ENCODE results near the gene EPHB2.

EPHB2 gene

GRCh38 chr1:22855668-22856606 is 145.3 kb downstream of the EPHB2 start:
- Histone ChIP-seq H3K4me3 (replicated peaks; ENCODE audit: low read depth, low read length) (no peak overlapping the region), H3K27me3 (replicated peaks; ENCODE audit: control insufficient read depth, insufficient read depth, low read length) (no peaks in the 10 kb centered on the region; the same call in 1 of the 2 replicates), H3K36me3 (ENCODE audit: control insufficient read depth, insufficient read depth, low read length) (no peaks in the 10 kb centered on the region)
- no peak for DNase-seq (ENCODE audit: extremely low read depth, insufficient read length)
- no peak for TF ChIP-seq CTCF (IDR thresholded peaks at IDR 0.05; ENCODE audit: insufficient read depth, low read length, poor library complexity, severe bottlenecking)

- no peaks in the 10 kb centered on the region; the same call in 1 of the 2 replicates for H3K27me3 ChIP-seq (replicated peaks; ENCODE audit: control insufficient read depth, insufficient read depth, low read length)
- no peak overlapping the region for H3K4me3 ChIP-seq (replicated peaks; ENCODE audit: low read depth, low read length)
- no peak for DNase-seq (ENCODE audit: extremely low read depth, insufficient read length)
- no peak for TF ChIP-seq CTCF (IDR thresholded peaks at IDR 0.05; ENCODE audit: insufficient read depth, low read length, poor library complexity, severe bottlenecking)
- H3K36me3 ChIP-seq (ENCODE audit: control insufficient read depth, insufficient read depth, low read length): no peaks in the 10 kb centered on the region
These were observed 147.0 kb downstream of the EPHB2 start for GRCh38 chr1:22857661-22858060.

GRCh38 chr1:22860414-22860800 is 149.8 kb downstream of the EPHB2 start:
- no peak overlapping the region for H3K4me3 ChIP-seq (replicated peaks; ENCODE audit: low read depth, low read length)
- no peaks in the 10 kb centered on the region; the same call in none of the 2 replicates for H3K27me3 ChIP-seq (replicated peaks; ENCODE audit: control insufficient read depth, insufficient read depth, low read length)
- no peaks in the 10 kb centered on the region for H3K36me3 ChIP-seq (ENCODE audit: control insufficient read depth, insufficient read depth, low read length)
- DNase-seq (ENCODE audit: extremely low read depth, insufficient read length): no peak
- no peak for TF ChIP-seq CTCF (IDR thresholded peaks at IDR 0.05; ENCODE audit: insufficient read depth, low read length, poor library complexity, severe bottlenecking)

- no peaks in the 10 kb centered on the region; the same call in none of the 2 replicates for H3K27me3 ChIP-seq (replicated peaks; ENCODE audit: control insufficient read depth, insufficient read depth, low read length)
- no peak for TF ChIP-seq CTCF (IDR thresholded peaks at IDR 0.05; ENCODE audit: insufficient read depth, low read length, poor library complexity, severe bottlenecking)
- DNase-seq (ENCODE audit: extremely low read depth, insufficient read length): no peak
These were observed 150.3 kb downstream of the EPHB2 start for GRCh38 chr1:22860883-22861385.

GRCh38 chr1:22861764-22862440 is 151.3 kb downstream of the EPHB2 start:
- H3K36me3 ChIP-seq (ENCODE audit: control insufficient read depth, insufficient read depth, low read length): no peaks in the 10 kb centered on the region
- TF ChIP-seq CTCF (IDR thresholded peaks at IDR 0.05; ENCODE audit: insufficient read depth, low read length, poor library complexity, severe bottlenecking): peak; percentile 74
- H3K4me3 ChIP-seq (replicated peaks; ENCODE audit: low read depth, low read length): no peak overlapping the region
- DNase-seq (ENCODE audit: extremely low read depth, insufficient read length): no peak
- no peaks in the 10 kb centered on the region; the same call in none of the 2 replicates for H3K27me3 ChIP-seq (replicated peaks; ENCODE audit: control insufficient read depth, insufficient read depth, low read length)

More at GRCh38 chr1:22860883-22861385, 150.3 kb downstream of the EPHB2 start:
- Histone ChIP-seq H3K36me3 (ENCODE audit: control insufficient read depth, insufficient read depth, low read length) (no peaks in the 10 kb centered on the region), H3K4me3 (replicated peaks; ENCODE audit: low read depth, low read length) (no peak overlapping the region)

Data from GM06990 (cell line).